GM03348 (cell line): ENCODE results near the gene CASP9.
"Not testable (repeated sequence)": the region's sequence is repeated elsewhere in the genome, so short reads cannot be mapped to it uniquely, and the experiment has no call there.

Source experiments
- DNase-seq: peaks from one replicate; pipeline ENCODE4 v3.0.0; 2012; ENCODE audit warnings: low spot score

Gene CASP9

DNA sequence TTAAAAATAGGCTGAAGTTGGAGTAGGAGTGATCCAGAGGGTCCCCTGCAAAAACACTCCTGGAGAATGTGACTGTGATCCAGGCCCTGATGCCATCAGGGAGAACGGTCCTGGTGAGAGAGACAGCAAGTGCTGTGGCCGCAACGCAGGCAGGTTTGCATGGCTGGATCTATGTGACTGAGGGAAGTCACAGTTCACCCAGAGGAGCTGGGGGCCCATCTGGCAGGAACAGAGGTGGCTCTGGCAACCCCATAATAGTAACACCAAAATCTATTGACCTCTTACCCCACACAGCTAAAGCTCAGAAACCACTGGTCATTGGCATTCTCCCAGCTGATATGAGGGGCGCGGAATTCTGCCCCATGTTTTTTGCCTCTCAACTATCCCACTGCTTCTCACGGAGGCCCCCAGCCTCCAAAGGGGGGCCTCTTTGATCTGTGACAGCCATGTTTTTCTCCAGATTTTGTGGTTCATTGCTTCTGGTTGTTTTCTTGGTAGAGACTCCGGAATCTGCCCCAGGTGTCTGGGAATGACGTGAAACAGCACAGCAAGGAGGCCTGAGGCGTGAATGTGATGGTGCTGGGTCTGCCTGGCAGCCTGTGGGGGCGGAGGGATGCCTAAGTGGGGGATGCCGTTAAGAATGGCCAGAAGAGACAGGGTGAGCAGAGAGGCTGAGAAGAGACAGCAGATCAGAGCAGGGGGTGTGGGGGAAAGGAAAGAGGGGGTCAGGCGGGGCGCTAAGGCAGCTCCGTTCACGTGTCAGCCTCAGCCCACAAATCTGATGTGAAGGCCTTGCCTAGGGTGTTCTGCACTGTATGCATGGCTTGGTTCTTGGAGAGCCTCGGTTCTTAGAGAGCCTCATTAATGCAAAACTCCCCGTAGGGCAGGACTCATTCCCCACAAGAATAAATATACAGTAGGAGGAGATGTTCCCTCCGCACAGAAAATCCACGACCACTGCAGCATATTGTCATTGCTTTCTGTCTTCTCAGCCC is 23.5 kb downstream of the CASP9 start:
- no peak for DNase-seq

DNA sequence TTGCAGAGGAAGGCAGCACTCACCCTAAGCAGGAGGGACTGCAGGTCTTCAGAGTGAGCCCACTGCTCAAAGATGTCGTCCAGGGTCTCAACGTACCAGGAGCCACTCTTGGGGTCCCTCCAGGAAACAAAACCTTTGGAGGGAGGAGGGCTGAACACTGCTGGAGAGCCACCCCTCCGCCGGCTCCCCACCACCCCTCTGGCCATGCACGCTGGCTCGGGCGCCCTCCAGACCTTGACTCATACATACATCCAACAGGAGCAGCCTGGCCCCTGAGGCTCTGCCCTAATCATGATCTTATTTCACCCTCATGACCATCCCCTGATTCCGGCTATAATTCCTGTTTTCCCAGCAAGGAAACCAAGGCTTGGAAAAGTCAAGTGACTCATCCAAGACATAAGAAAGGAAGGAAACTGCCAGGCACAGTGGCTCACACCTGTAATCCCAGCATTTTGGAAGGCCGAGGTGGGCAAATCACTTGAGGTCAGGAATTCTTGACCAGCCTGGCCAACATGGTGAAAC is 30.1 kb downstream of the CASP9 start:
- no peak for DNase-seq

DNA sequence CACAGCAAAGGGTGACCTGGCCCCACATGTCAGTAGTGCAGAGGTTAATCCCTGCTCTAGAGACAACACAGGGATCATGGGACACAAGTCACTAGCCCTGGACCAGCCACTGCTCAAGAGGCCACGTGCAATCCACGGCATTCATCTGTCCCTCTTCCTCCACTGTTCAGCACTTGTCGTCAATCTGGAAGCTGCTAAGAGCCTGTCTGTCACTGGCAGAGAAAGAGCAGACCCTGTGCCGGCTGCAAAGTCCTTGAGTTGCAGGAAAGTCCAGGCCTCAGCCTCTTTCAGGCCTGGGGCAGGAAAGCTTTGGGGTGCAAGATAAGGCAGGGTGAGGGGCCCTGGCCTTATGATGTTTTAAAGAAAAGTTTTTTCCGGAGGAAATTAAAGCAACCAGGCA is 31.4 kb downstream of the CASP9 start:
- no peak for DNase-seq

DNA sequence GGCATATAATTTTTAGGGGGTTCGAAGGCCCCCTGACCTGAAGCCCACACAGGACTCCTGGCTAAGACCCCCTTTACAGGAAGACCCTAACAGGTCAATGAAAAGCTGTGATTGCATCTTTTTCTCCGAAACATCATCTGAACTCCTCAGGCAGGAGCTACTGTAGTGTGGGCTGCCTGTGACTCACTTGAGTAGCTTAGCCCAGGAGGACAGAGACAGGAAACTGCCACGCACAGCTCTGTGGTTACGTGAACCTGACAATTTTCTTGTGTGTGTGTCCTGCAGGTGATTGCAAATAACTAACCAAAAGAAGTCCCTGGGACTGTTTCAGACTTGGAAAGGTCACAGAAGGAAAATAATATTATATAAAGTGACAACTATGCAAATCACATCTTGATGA is 33.0 kb downstream of the CASP9 start:
- not testable (repeated sequence) for DNase-seq

DNA sequence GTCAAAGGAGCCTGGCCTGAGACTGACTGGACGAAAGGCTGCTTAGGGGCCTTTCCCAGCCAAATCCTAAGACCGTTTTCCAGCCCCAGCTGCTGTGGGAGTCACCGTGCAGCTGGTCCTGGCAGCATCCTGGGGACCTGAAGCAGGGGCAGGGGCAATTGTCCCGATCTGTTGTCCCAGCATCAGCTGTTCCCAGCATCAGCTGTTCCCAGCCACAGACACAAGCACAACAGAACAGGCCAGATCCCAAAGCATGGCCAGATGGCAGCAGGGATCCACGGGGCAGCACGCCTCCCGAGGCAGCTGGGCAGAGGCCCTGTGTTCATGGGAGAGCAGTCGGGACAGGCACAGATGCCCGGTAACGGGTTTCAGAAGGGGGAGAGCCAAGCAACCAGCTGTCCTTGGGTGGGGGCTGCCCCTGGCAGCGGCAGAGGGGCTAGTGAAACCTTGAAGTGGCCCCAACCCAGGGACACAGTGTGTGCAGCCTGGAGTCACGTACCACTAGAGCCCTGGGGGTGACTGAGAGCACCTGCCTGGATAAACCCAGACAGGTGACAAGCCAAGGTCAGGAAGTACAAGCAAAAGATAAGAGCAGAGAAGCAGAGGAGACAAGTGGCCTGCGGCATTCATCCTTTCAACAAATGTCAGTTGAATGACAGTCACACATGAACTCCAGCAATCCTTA is 34.8 kb downstream of the CASP9 start:
- DNase-seq: no peak

DNA sequence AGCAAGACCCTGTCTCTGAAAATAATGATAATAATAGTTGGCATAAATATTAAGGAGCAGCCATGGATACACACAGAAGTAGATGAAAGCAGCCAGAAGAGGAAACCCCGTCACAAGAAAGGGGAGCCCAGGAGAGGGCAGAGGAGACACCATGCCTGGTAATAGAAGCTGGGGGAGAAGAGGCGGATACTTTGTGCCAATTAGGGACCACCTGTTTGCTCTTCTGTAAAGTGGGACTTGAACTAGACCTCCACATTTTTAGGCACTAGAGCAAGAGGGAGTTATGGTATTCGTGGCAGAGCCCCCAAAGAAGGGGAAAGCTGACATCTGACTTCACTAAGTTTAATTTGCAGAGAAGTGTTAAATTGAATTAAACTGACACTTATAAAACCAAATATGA is 35.6 kb downstream of the CASP9 start:
- no peak for DNase-seq

DNA sequence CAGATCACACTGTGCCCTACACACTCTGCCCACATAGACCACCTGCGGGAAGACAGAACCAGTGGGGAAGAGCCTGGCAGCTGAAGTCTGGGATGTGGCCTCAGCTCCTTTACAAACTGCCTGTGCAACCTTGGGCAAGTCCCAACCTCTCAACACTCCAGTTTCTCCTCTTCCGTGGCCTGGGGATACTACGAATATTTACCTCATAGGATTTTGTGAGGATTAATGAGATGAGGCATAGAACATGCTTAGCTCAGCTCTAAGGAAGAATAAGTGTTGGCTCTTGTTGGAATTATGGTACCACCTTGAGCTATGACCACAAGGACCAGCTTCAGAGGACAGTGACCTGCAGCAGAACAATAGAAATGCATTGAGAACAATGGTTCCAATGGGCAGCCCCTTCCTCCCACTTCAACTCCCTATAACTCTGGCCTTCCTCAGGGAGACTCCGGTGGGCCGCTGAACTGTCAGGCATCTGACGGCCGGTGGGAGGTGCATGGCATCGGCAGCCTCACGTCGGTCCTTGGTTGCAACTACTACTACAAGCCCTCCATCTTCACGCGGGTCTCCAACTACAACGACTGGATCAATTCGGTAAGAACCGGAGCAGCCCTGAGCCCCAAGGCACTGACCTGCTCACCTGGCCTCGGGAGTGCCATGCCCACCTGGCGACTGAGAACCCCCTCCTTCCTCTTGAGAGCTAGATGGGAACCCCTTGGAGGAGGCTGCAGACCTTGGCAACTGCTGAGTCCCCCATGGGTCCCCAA is 37.0 kb downstream of the CASP9 start:
- not testable (repeated sequence) for DNase-seq

DNA sequence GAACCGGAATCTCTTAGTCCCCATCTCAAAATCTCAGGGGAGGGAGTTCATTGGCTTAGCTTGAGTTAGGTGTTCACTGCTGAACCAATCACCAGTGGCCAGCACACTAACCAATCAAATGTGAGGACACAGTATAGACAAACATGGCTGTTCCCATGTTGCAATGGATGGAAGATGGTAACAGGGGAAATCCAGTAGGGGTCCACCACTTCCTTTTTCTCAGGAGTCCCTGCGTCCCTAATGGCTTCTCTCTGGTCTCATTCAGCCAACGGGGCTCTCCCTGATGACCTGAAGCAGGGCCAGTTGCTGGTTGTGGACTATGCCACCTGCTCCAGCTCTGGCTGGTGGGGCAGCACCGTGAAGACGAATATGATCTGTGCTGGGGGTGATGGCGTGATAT is 38.4 kb downstream of the CASP9 start:
- DNase-seq: no peak

DNA sequence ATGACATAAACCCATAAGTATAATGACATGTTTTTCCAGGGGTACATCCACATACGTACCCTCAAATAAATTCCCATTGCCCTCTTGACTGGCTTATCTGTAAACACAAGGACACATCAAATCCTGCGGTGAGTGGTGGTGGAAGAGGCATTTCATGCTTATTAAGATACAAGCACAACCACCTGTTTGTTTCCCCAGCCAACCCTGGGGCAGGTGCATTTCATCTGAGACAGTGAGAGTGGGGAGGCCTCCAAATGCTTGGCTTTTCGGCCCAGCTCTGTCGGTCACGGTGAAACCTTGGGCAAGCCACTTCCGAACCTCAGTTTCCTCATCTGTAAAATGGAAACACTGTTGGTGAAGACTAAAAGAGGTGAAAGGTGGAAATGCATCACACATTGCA is 39.6 kb downstream of the CASP9 start:
- DNase-seq: not testable (repeated sequence)

DNA sequence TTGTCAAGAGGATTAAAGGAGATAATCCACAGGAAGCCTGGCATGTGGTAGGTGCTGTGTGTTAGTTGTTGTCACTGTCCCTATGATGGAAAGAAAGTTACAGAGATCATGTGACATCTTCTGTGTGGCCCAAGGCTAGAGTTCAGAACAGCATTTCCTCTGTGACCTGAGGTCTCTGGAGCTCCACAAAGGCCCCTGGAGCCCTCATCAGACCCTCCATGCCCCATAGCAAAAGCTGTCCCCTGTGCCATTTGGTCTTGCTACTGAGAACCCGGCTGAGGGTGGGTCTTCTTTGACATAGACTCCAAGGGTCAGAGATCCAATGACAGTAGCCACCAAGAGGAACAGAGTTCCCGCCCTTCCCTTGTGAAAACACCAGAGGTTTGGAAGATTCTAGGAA is 40.0 kb downstream of the CASP9 start:
- DNase-seq: no peak

DNA sequence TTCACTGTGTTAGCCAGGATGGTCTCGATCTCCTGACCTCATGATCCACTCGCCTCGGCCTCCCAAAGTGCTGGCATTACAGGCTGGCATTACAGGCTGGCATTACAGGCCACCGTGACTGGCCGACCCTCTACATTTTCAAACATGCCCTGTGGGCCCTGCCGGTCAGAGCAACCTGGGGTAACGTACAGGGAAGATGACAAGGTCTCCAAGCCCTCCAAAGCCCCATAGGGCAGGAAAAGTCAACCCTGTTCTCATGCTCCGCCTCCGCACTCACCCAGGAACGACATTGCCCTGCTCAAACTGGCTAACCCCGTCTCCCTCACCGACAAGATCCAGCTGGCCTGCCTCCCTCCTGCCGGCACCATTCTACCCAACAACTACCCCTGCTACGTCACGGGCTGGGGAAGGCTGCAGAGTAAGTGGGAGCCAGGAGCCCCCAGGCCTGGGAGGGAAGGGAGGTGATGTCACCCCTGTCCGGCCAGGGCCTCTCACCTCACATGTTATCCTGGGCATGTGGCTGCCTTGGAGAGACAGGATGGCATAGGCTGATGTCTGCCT is 41.0 kb downstream of the CASP9 start:
- DNase-seq: not testable (repeated sequence)

DNA sequence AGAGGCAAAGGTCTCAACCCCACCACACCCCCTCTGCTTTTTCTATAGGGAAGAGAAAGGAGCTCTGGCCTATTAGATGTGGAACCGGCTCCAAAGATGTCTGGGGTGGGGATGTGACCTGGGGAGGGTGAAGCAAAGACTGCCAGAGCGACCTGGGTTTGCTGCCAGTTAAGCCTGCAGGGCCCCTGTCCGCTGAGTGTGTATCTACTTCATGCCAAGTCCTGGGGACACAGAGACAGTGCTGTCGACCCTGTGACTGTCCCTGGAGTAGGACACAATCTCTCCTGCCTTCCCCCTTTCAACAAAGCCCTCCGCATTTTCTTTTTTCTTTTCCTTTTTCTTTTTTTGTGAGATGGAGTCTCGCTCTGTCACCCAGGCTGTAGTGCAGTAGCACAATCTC is 41.6 kb downstream of the CASP9 start:
- not testable (repeated sequence) for DNase-seq

DNA sequence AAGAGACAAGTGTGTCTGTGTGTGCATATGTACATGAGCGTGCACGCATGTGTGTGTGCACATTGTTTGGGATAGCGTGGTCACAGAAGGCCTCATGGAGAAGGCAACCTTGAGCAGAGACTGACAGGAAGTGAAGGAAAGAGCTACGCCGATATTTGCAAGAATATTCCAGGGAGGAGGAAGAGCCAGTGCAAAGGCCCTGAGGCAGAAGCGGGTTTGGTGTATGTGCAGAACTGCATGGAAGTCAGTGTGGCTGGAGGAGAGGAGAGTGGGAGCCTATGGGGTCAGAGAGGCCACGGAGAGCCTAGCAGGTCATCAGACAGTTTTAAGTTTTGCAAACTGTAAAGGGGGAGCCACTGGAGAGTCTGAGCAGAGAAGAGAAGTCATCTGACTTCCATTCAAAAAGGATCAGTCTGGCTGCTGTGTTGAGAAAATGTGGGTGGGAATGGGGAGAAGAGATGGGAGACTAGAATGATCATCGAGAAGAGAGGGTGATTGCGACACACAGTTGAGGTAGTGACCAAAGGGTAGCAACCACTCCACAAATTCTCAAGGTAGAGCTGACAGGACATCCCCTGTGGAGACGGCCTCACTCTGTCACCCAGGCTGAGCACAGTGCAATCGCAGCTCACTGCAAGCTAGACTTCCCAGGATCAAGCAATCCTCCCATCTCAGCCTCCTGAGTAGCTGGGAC is 44.2 kb downstream of the CASP9 start:
- DNase-seq: no peak

DNA sequence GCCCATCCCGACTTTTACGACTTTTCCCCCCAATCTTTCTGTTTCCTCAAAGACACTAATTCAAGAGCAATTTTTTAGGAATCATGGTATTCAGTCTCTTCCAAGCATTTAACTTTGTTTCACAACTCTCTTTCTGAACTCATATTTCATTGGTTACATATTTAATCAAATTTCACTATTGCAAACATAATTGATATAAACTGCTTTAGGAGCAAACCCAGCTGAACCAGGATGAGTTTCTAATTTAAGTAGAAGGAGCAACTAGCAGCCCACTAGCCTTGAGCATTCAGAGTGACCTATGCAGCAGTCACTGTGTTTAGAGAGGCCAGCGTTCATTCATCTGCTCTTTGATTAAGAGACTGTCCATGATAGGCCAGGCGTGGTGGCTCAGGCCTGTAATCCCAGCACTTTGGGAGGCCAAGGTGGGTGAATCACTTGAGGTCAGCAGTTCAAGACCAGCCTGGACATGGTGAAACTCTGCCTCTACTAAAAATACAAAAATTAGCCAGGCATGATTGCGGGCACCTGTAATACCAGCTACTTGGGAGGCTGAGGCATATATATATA is 46.3 kb downstream of the CASP9 start:
- DNase-seq: no peak

DNA sequence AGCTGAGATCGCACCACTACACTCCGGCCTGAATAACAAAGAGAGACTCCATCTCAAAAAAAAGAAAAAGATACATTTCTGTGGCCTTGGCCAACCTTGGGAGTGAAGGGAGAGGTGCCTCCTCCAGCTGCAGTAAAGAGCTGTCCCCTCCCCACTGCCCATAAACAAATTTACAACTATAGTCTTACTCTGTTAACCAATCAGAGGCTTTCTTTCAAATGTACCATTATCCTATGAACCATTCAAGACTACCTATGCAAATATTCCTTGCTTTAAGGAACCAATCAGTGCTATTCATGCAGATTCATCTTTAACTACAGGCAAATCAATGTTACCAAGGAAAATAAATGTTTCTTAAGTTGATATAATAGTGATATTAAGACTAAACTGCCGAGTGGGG is 47.1 kb downstream of the CASP9 start:
- DNase-seq: no peak

DNA sequence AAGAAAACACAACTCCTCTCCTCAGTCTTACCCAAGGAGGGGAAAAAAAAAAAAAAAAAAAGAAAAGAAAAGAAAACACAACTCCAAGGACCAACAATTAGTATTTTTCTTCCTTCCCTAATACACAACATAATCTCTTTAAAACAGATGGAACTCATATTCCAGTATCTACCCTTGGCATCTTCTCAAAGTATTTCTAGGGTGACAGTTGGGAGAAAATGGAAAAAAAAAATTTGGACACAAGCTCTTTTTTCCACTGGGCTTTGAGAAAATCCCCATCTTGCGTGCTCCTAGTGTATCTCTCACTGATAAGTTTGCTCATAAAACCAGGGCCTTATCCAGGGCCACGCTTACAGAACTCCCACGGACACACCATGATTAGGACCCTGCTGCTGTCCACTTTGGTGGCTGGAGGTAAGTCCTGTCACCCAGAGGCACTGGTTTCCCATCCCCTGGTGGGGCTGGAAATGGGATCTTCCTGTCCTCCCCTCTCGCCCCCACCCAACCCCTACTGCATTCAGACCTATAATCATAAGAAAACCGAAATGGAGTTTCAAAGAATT is 48.2 kb downstream of the CASP9 start, which contains the start of gene CELA2B:
TSS of gene CELA2B (plus strand) at position 353 of the 563 bp plus-strand sequence. CDS start at position 375, 22 bp downstream.
- no peak for DNase-seq

DNA sequence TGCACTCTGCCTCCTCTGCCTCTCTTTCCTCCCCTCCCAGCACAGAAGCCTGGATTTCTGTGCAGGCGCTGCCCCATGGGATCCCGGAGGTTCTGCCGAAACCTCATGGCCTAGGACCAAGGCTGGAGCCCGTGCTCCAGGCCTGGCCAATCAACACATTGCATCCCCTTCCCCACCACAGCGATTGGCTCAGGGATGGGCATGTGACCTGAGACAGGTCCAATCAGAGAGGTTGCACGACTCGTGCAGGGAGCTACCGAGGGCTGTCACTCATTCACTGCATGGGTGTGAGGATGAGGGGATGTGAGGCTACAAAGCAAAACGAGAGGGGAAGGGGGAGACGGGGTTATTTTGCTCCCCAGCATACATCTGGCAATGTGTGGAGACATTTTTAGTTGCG is 51.4 kb downstream of the CASP9 start:
- DNase-seq: no peak

DNA sequence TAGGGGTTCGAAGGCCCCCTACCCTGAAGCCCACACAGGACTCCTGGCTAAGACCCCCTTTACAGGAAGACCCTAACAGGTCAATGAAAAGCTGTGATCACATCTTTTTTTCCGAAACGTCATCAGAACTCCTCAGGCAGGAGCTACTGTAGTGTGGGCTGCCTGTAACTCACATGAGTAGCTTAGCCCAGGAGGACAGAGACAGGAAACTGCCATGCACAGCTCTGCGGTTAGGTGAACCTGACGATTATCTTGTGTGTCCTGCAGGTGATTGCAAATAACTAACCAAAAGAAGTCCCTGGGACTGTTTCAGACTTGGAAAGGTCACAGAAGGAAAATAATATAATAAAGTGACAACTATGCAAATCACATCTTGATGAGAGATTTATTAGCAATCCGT is 52.3 kb downstream of the CASP9 start:
- not testable (repeated sequence) for DNase-seq

DNA sequence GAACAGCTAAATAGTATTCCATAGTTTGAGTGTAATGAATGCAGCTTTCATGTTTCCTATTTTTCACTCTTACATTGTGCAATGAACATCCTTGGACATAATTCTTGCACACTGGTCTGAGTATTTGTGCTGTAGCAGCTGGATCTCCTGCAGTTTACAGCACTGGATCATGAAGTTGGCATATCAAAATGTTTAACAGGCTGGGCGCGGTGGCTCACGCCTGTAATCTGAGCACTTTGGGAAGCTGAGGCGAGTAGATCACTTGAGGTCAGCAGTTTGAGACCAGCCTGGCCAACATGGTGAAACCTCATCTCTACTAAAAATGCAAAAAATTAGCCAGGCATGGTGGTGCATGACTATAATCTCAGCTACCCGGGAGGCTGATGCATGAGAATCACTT is 52.9 kb downstream of the CASP9 start:
- DNase-seq: not testable (repeated sequence)

DNA sequence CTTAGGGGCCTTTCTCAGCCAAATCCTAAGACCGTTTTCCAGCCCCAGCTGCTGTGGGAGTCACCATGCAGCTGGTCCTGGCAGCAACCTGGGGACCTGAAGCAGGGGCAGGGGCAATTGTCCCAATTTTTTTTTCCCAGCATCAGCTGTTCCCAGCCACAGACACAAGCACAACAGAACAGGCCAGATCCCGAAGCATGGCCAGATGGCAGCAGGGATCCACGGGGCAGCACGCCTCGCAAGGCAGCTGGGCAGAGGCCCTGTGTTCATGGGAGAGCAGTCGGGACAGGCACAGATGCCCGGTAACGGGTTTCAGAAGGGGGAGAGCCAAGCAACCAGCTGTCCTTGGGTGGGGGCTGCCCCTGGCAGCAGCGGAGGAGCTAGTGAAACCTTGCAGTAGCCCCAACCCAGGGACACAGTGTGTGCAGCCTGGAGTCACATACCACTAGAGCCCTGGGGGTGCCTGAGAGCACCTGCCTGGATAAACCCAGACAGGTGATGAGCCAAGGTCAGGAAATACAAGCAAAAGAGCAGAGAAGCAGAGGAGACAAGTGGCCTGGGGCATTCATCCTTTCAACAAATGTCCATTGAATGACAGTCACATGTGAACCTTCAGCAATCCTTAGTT is 54.1 kb downstream of the CASP9 start:
- DNase-seq: not testable (repeated sequence)
